22Rv1 (cell line): ENCODE data around the gene FOXJ3.

ENCODE experiments used
- CTCF ChIP-seq: fragments of 450-650 bp; IDR thresholded peaks from 2 replicates; pipeline ENCODE4 v1.5.1; 2017; ENCODE audit warnings: mild to moderate bottlenecking
- ZFX ChIP-seq: fragments of 450-650 bp; IDR thresholded peaks from 2 replicates; pipeline ENCODE4 v1.6.1; 2017; ENCODE audit warnings: antibody characterized with exemption, borderline replicate concordance

- TF ChIP-seq CTCF (no peak), ZFX (no peak)
Measured at GRCh38 chr1:42178249-42178648, 156.8 kb downstream of the FOXJ3 start.
